ENCODE measurements around the gene PHRF1. TPM values are rescaled to one million over a fixed set of nuclear protein-coding genes. Genes with fewer than 3 reads are reported as not detected.

PHRF1 gene
- total RNA-seq, 2 experiments from 2014 or later = 38.7 to 39.1 TPM

DNA sequence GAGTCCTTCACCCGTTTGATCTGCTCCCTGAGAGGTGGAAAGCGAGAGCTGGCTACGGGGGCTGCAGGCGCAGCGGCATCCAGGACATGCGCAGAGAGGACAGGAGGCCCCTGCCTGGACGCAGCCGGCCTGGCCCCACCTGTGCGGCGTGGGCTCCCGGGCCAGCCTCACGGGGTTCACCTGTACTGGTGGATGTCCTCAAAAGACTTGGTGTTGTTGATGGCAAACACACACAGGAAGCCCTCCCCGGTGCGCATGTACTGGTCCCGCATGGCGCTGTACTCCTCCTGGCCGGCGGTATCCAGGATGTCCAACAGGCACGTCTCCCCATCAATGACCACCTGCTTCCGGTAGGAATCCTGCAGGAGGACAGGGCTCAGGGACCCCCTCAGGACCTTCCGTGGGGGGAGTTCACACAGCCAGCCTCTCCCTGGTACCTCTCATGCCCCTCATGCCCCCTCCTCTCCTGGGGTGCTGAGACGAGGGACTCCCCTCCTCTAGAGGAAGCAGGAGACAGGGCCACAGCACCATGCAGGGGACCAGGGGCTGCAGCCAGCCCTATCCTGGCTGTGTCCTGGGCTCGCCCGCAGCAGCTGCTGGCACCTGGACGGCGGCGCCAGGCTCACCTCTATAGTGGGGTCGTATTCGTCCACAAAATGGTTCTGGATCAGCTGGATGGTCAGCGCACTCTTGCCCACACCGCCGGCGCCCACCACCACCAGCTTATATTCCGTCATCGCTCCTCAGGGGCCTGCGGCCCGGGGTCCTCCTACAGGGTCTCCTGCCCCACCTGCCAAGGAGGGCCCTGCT lies 42.5 kb upstream of the PHRF1 start:
- no peaks in the 10 kb centered on the region for H3K27me3 Mint-ChIP-seq
- H3K27ac Mint-ChIP-seq = peak overlapping the region; percentile 47
- no peak for DNase-seq
- H3K4me1 Mint-ChIP-seq = peaks cover 27% of the 10 kb centered on the region
- H3K36me3 Mint-ChIP-seq (ENCODE audit: low read depth) = peaks cover 13% of the 10 kb centered on the region
- no peak overlapping the region for H3K4me3 Mint-ChIP-seq
- H3K9me3 Mint-ChIP-seq = no peaks in the 10 kb centered on the region
- CTCF ChIA-PET = interaction anchor here (1.0 to 2.7 kb wide), 2 partner anchors 12 to 15 kb away, joined by 3 to 11 read pairs; no protein-coding TSS in a partner anchor
- POLR2A ChIA-PET = interaction anchor here (1.2 to 1.4 kb wide), 4 partner anchors 15 to 162 kb away, joined by 3 to 6 read pairs (median 4); partner anchors contain the start of gene TMEM80

DNA sequence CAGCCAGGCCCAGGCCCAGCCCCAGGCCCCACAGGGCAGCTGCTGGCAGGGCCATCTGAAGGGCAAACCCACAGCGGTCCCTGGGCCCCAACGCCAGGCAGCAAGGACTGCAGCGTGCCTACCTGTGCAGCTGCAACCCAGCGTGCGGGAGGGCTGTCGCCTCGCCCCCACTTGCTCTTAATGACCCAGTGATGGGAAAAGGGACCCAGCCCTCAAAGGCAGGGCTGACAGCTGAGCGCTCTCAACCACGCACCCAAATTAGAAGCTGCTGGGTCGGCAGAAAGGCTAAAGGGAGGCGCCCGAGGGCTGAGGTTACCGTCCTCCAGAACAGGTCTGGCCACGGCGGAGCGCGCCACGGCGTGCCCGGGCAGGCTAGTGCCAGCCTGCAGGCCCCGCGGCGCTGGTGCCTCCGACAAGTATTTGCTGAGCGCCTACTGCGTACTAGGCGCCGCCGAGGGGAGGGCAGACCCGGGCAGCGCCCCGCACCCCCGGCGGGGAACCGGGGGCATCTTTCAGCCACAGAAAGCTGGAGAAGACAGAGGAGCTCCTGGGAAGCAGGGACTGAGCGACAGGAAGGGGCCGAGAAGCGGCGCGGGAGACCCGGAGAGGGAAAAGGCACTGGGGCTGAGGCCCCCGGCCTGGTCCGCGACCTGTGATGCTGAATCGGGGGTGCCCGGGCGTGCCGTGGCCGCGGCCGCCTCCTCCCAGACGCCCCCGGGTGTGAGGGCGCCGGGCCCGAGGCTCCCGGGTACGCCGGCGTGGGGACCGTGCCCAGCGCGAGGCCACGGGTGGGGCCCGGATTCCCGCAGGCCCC lies 41.7 kb upstream of the PHRF1 start:
- POLR2A ChIA-PET = interaction anchor here (0.9 to 2.0 kb wide), 6 partner anchors 85 to 256 kb away, joined by 3 to 6 read pairs (median 4); partner anchors contain the start of genes NLRP6, TALDO1 and TMEM80
- Mint-ChIP-seq H3K4me3 (peak overlapping the region; percentile 72), H3K9me3 (no peaks in the 10 kb centered on the region), H3K27ac (peak overlapping the region; percentile 71), H3K27me3 (no peaks in the 10 kb centered on the region), H3K36me3 (ENCODE audit: low read depth) (peaks cover 13% of the 10 kb centered on the region), H3K4me1 (peaks cover 28% of the 10 kb centered on the region)
- CTCF ChIA-PET = interaction anchor here (1.0 to 2.7 kb wide), 2 partner anchors 13 to 16 kb away, joined by 3 to 11 read pairs; no protein-coding TSS in a partner anchor
- peak; percentile 53 for DNase-seq

DNA sequence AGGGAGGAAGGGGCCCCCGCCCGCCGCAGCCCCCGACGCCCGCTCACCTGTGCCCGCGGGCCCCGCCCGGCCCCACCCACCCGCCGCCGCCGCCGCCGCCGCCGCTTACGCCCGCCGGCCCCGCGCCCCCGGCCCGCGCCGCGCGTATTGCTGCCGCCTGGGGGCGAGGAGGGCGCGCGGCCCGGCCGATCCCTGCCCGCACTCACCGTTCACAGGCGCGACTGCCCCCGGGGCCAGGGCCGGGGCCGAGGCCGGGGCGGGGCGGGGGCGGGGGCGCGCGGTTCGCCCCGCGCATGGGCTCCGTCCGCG lies 41.1 kb upstream of the PHRF1 start:
- no peak overlapping the region for H3K27ac Mint-ChIP-seq
- POLR2A ChIA-PET = interaction anchor here (0.9 to 2.3 kb wide), 16 partner anchors 12 to 328 kb away, joined by 3 to 9 read pairs (median 6); partner anchors contain the start of genes BET1L, DEAF1, LMNTD2 and NLRP6

DNA sequence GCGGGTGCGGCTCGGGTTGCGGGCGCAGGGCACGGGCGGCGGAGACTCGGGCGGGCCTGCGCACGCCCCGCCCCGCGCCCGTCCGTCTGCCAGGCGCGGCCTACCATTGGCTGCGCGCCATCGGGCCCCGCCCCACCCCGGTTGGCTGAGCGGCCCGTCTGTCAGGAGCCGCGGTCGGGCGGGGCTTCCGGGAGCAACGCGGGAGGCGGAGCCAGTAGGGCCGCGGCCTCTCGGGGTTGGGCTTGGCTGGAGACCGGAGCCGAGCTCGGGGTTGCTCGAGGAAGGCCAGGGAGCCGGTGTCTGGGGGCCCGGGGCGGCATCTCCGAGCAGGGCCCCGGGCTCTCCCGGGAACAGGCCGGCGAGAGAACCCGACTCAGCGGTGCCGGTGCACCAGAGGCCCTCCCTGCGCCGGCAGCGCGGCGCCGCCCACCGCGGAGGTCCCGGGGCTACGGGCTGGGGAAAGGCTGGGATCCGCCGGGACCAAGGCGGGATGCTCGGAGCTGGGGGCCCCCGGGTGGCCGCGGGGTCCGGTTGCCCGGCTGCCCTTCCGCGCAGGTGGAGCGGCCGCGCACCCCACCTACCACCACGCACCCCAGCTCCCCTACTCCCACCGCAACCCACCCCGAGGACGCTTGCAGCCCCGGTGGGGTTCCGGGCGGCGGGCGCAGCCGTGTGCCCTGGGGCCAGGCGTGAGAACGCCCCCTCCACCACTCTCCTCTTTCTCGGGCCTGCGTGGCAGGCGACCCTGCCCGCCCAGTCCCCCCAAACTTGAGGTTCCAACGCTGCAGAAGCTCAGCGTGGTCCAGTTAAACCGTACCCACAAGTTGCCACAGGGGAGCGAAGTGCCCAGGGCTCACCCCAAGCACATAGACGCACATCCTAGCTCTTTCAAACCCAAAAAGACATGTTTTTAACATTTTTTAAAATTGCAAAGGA lies 40.5 kb upstream of the PHRF1 start, which contains the start of gene HRAS:
TSS of gene HRAS (minus strand) at position 58 of the 936 bp plus-strand sequence.
- H3K27me3 Mint-ChIP-seq = no peaks in the 10 kb centered on the region
- peaks cover 28% of the 10 kb centered on the region for H3K4me1 Mint-ChIP-seq
- H3K9me3 Mint-ChIP-seq = no peaks in the 10 kb centered on the region
- ChIA-PET POLR2A (interaction anchor here (0.6 to 2.3 kb wide), 26 partner anchors 11 to 328 kb away, joined by 3 to 10 read pairs (median 4); partner anchors contain the start of genes BET1L, DEAF1, IRF7 and LMNTD2), CTCF (interaction anchor here (0.7 to 2.7 kb wide), 6 partner anchors 15 to 213 kb away, joined by 3 to 11 read pairs (median 4); partner anchors contain the start of gene LMNTD2)
- DNase-seq = peak; percentile 96
- peak within 1 kb of the TSS; percentile 90 for H3K27ac Mint-ChIP-seq
- peak within 1 kb of the TSS; percentile 84 for H3K4me3 Mint-ChIP-seq
- peaks cover 10% of the 10 kb centered on the region for H3K36me3 Mint-ChIP-seq (ENCODE audit: low read depth)

More for the DNA sequence above, 41.1 kb upstream of the PHRF1 start:
- DNase-seq = no peak
- Mint-ChIP-seq H3K27me3 (no peaks in the 10 kb centered on the region), H3K4me1 (peaks cover 28% of the 10 kb centered on the region), H3K4me3 (no peak overlapping the region), H3K9me3 (no peaks in the 10 kb centered on the region), H3K36me3 (ENCODE audit: low read depth) (peaks cover 12% of the 10 kb centered on the region)
- CTCF ChIA-PET = interaction anchor here (2.7 kb wide), 1 partner anchor 17 kb away, joined by 11 read pairs; no protein-coding TSS in a partner anchor

DNA sequence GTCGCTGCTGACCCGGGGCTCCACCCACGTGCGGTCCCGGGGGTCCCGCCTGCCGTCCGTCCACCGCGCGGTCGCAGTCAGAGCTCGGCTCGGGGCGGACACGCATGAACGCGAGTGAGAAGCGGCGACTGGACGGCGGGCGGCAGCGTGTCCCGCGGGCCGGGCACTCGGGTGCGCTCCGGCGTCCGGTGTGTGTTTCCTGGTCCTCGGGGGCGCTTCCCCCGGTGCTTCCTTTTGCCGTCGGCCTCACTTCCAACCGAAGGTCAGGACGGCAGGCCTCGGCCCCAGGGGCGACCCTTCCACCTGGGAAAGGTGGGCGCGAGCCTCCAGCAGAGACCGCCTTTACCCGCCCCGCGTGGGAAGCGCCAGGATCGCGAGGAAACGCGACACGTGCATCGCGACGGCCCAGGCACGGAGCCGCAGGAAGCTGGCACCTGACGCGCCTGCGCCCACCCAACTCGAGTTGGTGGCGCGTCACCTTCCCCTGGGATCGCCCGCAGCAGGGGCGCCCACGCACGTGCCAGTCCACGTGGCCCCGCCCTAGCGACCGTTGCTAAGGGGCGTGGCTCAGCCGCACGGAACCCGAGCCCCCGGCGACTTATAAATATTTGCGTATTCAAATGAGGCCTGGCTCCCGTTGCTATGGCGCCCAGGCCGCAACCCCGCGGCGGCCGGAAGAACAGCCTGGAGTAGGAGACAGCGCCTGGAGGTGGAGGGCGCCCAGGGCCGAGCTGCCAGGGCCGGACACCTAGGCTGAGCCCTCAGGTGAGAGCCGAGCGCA lies 39.2 kb upstream of the PHRF1 start, which contains the start of gene LRRC56:
TSS of gene LRRC56 (plus strand) at position 687 of the 781 bp plus-strand sequence. CDS start 3,158 bp downstream, outside the sequence.
- CTCF ChIA-PET = interaction anchor here (0.7 to 1.4 kb wide), 4 partner anchors 18 to 212 kb away, joined by 3 to 4 read pairs (median 4); partner anchors contain the start of gene LMNTD2
- Mint-ChIP-seq H3K36me3 (ENCODE audit: low read depth) (peaks cover 6% of the 10 kb centered on the region), H3K9me3 (no peaks in the 10 kb centered on the region), H3K27me3 (no peaks in the 10 kb centered on the region), H3K27ac (peak within 1 kb of the TSS; percentile 90), H3K4me3 (peak within 1 kb of the TSS; percentile 84), H3K4me1 (peaks cover 26% of the 10 kb centered on the region)
- POLR2A ChIA-PET = interaction anchor here (1.1 to 2.3 kb wide), 11 partner anchors 20 to 330 kb away, joined by 3 to 10 read pairs (median 6); partner anchors contain the start of genes BET1L, LMNTD2, PHRF1 and RIC8A
- peak; percentile 89 for DNase-seq

DNA sequence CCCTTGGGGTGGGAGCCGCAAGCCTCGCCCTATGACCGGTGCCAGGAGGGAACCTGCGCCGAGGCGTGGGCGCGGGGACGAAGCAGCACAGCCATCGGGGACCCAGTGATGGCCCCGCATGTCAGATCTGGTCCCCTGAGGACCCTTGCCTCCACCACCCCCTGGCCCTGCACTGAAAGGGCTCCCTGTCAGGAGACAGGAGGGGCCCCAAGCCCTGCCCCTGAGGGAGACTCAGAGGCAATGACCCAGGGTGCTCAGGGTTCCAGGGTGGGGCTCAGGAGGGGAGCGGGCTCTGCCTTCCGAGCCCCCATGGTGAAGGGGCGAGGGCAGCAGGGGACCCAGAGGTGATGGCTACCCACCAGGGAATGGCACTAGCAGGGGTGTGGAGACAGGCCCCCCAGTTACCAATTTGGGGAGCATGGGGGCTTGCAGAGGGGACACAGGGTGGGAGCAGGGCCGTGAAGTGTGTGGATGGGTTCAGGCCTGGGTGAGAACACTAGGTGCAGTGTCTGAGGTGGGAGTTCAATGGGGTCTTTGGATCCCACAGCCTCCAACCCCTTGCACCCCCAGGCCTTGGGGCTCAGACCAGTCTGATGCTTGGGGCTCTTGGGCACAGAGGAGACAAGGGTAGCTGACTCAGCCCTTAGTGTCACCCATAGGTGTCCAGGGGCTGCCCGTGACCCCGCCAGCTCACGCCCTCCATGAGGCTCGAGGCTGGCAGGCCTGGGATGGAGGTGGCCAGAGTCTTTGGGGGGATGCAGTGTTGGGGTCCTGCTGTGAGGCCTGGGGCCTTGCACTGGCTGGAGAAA lies 38.4 kb upstream of the PHRF1 start:
- H3K27me3 Mint-ChIP-seq = no peaks in the 10 kb centered on the region
- H3K27ac Mint-ChIP-seq = no peak overlapping the region
- H3K4me1 Mint-ChIP-seq = peaks cover 26% of the 10 kb centered on the region
- no peak for DNase-seq
- ChIA-PET POLR2A (interaction anchor here (0.7 to 2.1 kb wide), 3 partner anchors 24 to 32 kb away, joined by 3 to 10 read pairs (median 5); no protein-coding TSS in a partner anchor), CTCF (no interaction called here)
- peak overlapping the region; percentile 56 for H3K4me3 Mint-ChIP-seq
- H3K36me3 Mint-ChIP-seq (ENCODE audit: low read depth) = peaks cover 2% of the 10 kb centered on the region
- no peaks in the 10 kb centered on the region for H3K9me3 Mint-ChIP-seq

DNA sequence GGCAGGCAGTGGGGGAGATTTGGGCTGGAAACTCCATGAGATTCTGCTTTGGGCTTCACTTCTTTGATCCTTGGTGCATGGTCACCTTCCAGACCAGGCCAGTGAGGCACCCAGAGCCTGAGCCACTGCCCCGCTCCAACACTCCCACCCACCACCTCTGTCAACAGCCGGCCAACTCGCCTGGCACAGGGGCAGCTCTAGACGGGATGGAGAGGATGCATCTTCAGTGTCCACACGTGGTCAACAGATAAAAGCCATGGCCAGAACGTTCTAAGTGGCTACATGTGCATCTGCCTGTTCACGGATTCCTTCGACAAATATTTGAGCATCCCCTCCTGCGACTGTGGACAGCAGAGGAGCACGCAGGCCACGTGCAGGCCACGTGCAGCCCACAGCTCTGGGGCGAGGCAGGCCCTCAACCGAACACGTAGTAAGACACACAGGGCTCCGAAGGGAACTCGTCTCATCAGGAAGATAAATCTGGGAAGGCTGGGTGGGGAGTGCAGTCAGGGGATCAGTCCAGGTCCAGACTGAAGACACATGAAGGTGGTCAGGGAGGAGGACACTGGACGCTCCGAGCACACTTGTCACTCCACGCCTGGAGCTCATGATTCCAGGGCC lies 37.7 kb upstream of the PHRF1 start:
- CTCF ChIA-PET = no interaction called here
- no peaks in the 10 kb centered on the region for H3K27me3 Mint-ChIP-seq
- H3K36me3 Mint-ChIP-seq (ENCODE audit: low read depth) = peaks cover 2% of the 10 kb centered on the region
- H3K4me1 Mint-ChIP-seq = peaks cover 26% of the 10 kb centered on the region
- H3K4me3 Mint-ChIP-seq = no peak overlapping the region
- POLR2A ChIA-PET = interaction anchor here (0.7 kb wide), 1 partner anchor 33 kb away, joined by 3 read pairs; no protein-coding TSS in a partner anchor
- H3K9me3 Mint-ChIP-seq = no peaks in the 10 kb centered on the region
- no peak overlapping the region for H3K27ac Mint-ChIP-seq
- no peak for DNase-seq

DNA sequence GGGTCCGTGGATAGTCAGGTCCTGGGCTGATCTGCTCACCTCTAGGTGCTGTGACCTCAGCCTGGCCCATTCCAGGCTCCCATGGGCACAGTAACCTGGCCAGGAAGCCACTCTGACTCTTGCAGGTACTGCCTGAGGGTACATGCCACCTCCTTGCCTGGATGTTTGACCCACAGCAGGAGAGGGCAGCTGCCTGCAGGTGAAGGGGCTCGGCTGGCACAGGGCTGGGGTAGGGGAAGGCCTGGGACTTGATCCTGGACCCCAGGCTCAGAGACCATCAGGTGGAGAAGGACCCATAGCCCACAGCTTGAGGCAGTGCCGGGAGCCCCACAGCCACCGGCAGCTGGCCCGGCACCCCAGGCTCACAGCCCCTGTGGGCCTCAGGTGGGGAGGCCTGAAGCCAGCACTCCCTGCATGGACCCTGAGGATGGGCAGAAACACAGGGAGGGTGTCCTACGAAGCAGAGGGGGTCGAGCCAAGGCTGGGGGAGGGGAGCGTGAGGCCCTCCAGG lies 36.2 kb upstream of the PHRF1 start:
- no peak for DNase-seq
- H3K4me1 Mint-ChIP-seq = peaks cover 21% of the 10 kb centered on the region
- no peaks in the 10 kb centered on the region for H3K27me3 Mint-ChIP-seq
- CTCF ChIA-PET = no interaction called here
- H3K36me3 Mint-ChIP-seq (ENCODE audit: low read depth) = no peaks in the 10 kb centered on the region
- no peak overlapping the region for H3K4me3 Mint-ChIP-seq
- no peaks in the 10 kb centered on the region for H3K9me3 Mint-ChIP-seq
- POLR2A ChIA-PET = no interaction called here
- H3K27ac Mint-ChIP-seq = no peak overlapping the region

DNA sequence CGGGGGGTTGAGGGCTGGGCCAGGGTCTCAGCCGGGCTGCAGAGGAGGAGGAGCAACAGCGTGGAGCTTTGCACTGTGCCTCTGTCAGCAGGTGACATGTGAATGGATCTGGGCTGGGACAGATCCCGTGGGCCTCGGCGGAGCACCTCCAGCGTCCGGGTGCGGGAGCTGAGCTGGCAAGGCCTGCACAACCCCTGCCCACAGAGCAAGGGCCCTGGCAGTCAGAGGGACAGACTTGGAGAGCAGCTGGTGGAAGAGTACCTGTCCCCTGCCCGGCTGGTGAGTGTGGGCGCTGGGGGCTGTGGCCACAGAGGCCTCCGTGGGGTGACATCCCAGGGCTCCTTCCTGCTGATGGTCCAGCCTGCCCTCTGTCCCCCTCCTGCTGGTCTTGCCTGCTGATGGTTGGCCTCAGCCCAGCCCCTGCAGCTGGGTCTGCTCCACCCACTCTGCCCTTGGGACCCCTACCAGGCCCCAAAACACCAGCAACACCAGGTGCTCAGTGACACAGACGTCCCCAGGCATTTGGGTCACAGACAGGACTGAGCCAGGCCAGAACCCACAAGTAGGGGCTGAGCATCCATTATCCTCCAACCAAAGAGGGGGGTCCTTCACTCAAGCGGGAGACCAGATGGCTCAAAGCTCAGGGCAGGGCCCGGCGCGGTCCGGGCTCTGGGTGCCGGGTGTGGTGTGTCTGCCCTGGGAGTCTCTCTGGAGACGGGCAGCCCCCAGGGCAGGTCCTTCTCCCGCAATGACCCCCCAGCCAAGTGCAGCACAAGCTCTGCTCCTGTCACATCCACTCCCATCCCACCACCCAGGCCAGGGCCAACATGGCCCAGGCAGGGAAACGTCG lies 35.5 kb upstream of the PHRF1 start:
- DNase-seq = no peak
- Mint-ChIP-seq H3K4me1 (peaks cover 21% of the 10 kb centered on the region), H3K9me3 (no peaks in the 10 kb centered on the region), H3K27ac (no peak overlapping the region), H3K27me3 (no peaks in the 10 kb centered on the region), H3K4me3 (no peak overlapping the region), H3K36me3 (ENCODE audit: low read depth) (no peaks in the 10 kb centered on the region)
- ChIA-PET POLR2A (no interaction called here), CTCF (no interaction called here)

All from activated CD4-positive, alpha-beta memory T cell treated with anti-CD3 and anti-CD28 coated beads, Interleukin-2, amount 10 ng/mL, durations not matched to agents 7 days and 5 days (primary cell).